HFFc6 (cell line): Measurements from ENCODE around the gene PHACTR1. TPM values are rescaled to one million over a fixed set of nuclear protein-coding genes. Genes with fewer than 3 reads are reported as not detected.

Experiments used
- DNase-seq: peaks from one replicate; pipeline ENCODE4 v3.0.0-alpha.2; 2018
- H3K27ac Mint-ChIP-seq: 2 replicates; pipeline ENCODE4 v1.8.0; 2020; ENCODE audit warnings: mild to moderate bottlenecking, mixed read lengths
- H3K27me3 Mint-ChIP-seq: 2 replicates; pipeline ENCODE4 v1.8.0; 2021; ENCODE audit warnings: mild to moderate bottlenecking, moderate library complexity, mixed read lengths; ENCODE audit not compliant: insufficient read depth
- H3K36me3 Mint-ChIP-seq: 2 replicates; pipeline ENCODE4 v1.8.0; 2021; ENCODE audit warnings: low read depth, mixed read lengths
- H3K4me1 Mint-ChIP-seq: 2 replicates; pipeline ENCODE4 v1.8.0; 2020; ENCODE audit warnings: low read depth, mixed read lengths
- H3K4me3 Mint-ChIP-seq: 2 replicates; pipeline ENCODE4 v1.8.0; 2020; ENCODE audit warnings: mild to moderate bottlenecking, moderate library complexity, mixed read lengths
- H3K9me3 Mint-ChIP-seq: 2 replicates; pipeline ENCODE4 v1.8.0; 2020; ENCODE audit warnings: mild to moderate bottlenecking, mixed read lengths
- total RNA-seq, 6 experiments: library from RNA; stranded (reverse); fragmentation: NEBNext Ultra II Directional; extraction: Animal tissue kit (Norgen Biotek cat#: 25700); gene quantifications; 2 replicates in 1 of 6; 3 replicates in 5 of 6; pipeline ENCODE4 v1.2.3, GENCODE V29; 2021
- TF ChIP-seq, protein P1 (sequence below): fragments of 200-600 bp; sonication (generic); IDR thresholded peaks from 2 replicates; pipeline ENCODE4 v1.5.0; 2021; ENCODE audit warnings: antibody characterized with exemption, mild to moderate bottlenecking

Gene PHACTR1
- total RNA-seq, 6 experiments from 2014 or later, result 2.5 to 4.7 (median 3.9) TPM

DNA sequence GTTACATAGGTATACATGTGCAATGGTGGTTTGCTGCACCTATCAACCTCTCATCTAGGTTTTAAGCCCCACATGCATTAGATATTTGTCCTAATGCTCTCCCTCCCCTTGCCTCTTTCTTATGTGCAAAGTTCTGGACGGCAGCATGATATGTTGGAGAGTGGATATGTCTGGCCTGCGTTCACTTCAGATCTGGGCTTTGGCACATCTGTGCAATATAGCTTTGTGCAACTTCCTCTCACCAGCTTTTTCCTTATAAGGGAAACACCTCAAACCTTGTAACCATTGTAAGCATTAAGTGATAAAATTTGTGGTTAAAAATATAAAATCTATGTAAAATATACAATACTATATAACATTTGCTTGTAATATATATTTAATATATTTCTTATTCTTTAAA is 288.0 kb downstream of the PHACTR1 start:
- Mint-ChIP-seq H3K9me3 (no peaks in the 10 kb centered on the region), H3K4me1 (peaks cover 27% of the 10 kb centered on the region), H3K27me3 (no peaks in the 10 kb centered on the region)

DNA sequence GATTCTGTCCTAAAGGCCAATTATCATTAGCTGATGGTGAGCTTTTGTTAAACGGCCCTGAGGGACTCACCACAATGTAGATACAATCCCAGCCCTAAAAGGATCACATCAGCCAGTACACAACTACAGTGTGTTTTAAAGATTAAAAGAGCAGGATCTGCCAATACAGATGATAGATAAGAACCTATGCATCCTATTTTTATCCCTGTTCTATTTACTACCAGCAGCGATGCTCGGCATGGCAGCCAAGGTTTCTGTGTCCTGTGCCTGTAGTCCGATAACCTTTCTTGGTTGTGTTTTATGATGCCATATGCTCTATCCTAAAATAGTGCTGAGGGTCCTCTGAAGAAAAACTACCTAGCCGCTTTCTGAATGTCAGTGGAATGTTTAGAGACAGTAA is 289.4 kb downstream of the PHACTR1 start:
- TF ChIP-seq, protein P1, sequence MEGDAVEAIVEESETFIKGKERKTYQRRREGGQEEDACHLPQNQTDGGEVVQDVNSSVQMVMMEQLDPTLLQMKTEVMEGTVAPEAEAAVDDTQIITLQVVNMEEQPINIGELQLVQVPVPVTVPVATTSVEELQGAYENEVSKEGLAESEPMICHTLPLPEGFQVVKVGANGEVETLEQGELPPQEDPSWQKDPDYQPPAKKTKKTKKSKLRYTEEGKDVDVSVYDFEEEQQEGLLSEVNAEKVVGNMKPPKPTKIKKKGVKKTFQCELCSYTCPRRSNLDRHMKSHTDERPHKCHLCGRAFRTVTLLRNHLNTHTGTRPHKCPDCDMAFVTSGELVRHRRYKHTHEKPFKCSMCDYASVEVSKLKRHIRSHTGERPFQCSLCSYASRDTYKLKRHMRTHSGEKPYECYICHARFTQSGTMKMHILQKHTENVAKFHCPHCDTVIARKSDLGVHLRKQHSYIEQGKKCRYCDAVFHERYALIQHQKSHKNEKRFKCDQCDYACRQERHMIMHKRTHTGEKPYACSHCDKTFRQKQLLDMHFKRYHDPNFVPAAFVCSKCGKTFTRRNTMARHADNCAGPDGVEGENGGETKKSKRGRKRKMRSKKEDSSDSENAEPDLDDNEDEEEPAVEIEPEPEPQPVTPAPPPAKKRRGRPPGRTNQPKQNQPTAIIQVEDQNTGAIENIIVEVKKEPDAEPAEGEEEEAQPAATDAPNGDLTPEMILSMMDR, result no peak
- H3K4me3 Mint-ChIP-seq, result no peak overlapping the region
- no peak overlapping the region for H3K27ac Mint-ChIP-seq
- 0 out of 2 replicates have a peak, but pooled peaks cover 2% of the 10 kb centered on the region for H3K27me3 Mint-ChIP-seq
- DNase-seq, result no peak
- H3K36me3 Mint-ChIP-seq, result no peaks in the 10 kb centered on the region
- H3K9me3 Mint-ChIP-seq, result no peaks in the 10 kb centered on the region
- H3K4me1 Mint-ChIP-seq, result peaks cover 27% of the 10 kb centered on the region

More for the DNA sequence above, 288.0 kb downstream of the PHACTR1 start:
- no peak for DNase-seq
- Mint-ChIP-seq H3K4me3 (no peak overlapping the region), H3K36me3 (no peaks in the 10 kb centered on the region), H3K27ac (no peak overlapping the region)
- TF ChIP-seq, protein P1, result no peak

DNA sequence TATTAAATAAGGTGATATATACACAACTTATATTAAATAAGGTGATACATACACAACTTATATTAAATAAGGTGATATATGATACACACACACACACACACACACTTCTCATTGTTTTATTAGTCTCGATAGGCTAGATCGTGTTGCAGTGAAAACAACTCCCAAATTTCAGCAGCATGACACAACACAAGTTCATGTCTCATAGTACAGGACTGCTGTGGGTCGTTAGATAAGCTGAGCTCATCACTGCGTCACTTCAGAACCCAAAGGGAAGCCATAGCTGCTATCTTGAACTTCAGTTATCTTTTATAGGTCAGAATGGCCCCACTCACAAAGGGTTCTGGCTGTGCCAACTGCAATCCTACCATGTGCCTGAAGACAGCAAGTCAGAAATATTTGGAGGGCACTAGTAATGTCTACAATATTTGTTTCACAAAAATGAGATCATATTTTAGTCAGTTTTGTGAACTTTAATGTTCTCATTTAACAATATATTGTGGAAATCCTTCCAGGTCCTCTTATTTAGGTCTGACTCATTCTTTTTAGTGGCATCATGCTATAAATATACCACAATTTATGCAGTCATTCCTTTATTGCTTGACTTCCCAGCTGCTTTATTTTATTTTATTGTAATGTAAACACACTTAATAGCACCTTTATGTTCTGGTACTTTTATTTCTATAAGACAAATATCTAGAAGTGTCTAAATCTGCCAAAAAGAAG is 290.2 kb downstream of the PHACTR1 start:
- Mint-ChIP-seq H3K4me3 (no peak overlapping the region), H3K36me3 (no peaks in the 10 kb centered on the region), H3K27ac (no peak overlapping the region), H3K27me3 (0 out of 2 replicates have a peak, but pooled peaks cover 2% of the 10 kb centered on the region), H3K9me3 (no peaks in the 10 kb centered on the region), H3K4me1 (peaks cover 25% of the 10 kb centered on the region)
- TF ChIP-seq, protein P1, result no peak
- DNase-seq, result peak; percentile 60

DNA sequence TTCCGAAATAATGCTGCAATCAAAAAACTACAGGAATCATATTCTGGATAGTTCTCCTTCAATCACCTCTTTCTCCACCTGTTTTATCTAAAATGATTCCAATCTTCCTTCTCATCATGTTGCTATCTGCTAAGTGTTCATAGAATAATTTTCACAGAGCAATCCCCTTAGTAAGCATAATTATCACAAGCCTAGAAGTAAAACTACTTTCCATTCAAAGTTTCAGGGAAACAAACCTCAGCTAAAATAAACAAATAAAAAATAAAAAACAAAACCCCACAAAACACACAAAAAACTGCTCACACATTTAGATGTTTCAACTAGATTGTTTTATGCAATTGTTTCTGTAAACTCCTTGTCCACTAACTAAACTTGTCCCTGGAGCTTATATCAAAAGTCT is 291.2 kb downstream of the PHACTR1 start:
- Mint-ChIP-seq H3K27ac (no peak overlapping the region), H3K4me1 (peaks cover 20% of the 10 kb centered on the region), H3K9me3 (no peaks in the 10 kb centered on the region), H3K27me3 (0 out of 2 replicates have a peak, but pooled peaks cover 2% of the 10 kb centered on the region), H3K36me3 (no peaks in the 10 kb centered on the region), H3K4me3 (no peak overlapping the region)
- TF ChIP-seq, protein P1, result no peak
- no peak for DNase-seq

DNA sequence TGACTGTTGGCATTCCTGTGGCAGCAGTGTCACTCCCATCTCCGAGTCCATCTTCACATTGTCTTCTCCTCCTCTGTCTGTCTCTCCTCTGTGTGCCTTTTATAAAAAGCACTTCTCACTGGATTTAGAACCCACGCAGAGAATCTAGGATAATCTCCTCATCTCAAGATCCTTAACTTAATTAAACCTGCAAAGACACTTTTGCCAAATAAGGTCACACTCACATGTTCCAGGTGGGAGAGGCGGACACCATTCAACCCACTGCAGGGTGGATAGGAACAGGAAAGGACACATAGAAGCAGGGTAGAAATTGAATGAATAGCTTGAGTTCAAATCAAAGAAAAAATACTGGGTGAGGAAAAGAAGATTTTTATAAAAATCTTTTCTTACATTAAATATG is 292.5 kb downstream of the PHACTR1 start:
- TF ChIP-seq, protein P1, result no peak
- Mint-ChIP-seq H3K9me3 (no peaks in the 10 kb centered on the region), H3K4me3 (no peak overlapping the region), H3K4me1 (peaks cover 26% of the 10 kb centered on the region), H3K36me3 (no peaks in the 10 kb centered on the region), H3K27me3 (peaks cover 7% of the 10 kb centered on the region; the same call in 1 of the 2 replicates), H3K27ac (no peak overlapping the region)
- no peak for DNase-seq
